Esophagus muscularis mucosa (tissue), 4 donors: ENCODE results near the gene CTDSP1. TPM values are rescaled to one million over a fixed set of nuclear protein-coding genes. Genes with fewer than 3 reads are reported as not detected.

ENCODE experiments used
- DNase-seq: peaks from one replicate; pipeline ENCODE4 v3.0.0-alpha.2; 2017; ENCODE audit errors: extremely low spot score
- H3K27ac ChIP-seq, 4 donors: fragments of 200-600 bp; sonication (generic); replicated peaks in 1 of 4; 1 replicate in 3 of 4; 2 replicates in 1 of 4; pipeline ENCODE4 v1.5.1; 2016 to 2019; ENCODE audit warnings: mild to moderate bottlenecking in 1 of 4
- H3K27me3 ChIP-seq, 4 donors: fragments of 200-600 bp; sonication (generic); one replicate each; pipeline versions ENCODE4 v1.5.1 to v1.6.0; 2016 to 2019
- H3K36me3 ChIP-seq, 4 donors: fragments of 200-600 bp; sonication (generic); one replicate each; pipeline ENCODE4 v1.5.1; 2016 to 2019
- H3K4me1 ChIP-seq, 4 donors: fragments of 200-600 bp; sonication (generic); one replicate each; pipeline ENCODE4 v1.5.1; 2016 to 2019
- H3K4me3 ChIP-seq, 4 donors: fragments of 200-600 bp; sonication (generic); 1 replicate in 2 of 4; 2 replicates in 2 of 4; pipeline ENCODE4 v1.5.1; 2016 to 2019; ENCODE audit warnings: mild to moderate bottlenecking in 4 of 4, moderate library complexity in 1 of 4
- H3K9me3 ChIP-seq, 4 donors: fragments of 200-600 bp; sonication (generic); 1 replicate in 3 of 4; 2 replicates in 1 of 4; pipeline ENCODE4 v1.5.1; 2016 to 2019
- CTCF ChIP-seq, 3 experiments: fragments of 200-600 bp in 2 of 3; fragments of 450-650 bp in 1 of 3; sonication (generic) in 2 of 3; IDR thresholded peaks; one replicate each; pipeline ENCODE4 v1.5.1; 2017 to 2019; ENCODE audit warnings: antibody characterized with exemption in 3 of 3, mild to moderate bottlenecking in 2 of 3, moderate library complexity in 1 of 3
- EP300 ChIP-seq: sonication (generic); formaldehyde crosslinking; IDR thresholded peaks from one replicate; pipeline ENCODE4 v1.6.1; 2017; ENCODE audit warnings: antibody characterized with exemption
- POLR2A ChIP-seq: fragments of 450-650 bp; IDR thresholded peaks from one replicate; pipeline ENCODE4 v1.6.1; 2017; ENCODE audit warnings: antibody characterized with exemption, moderate library complexity, mild to moderate bottlenecking, low read depth
- POLR2AphosphoS5 ChIP-seq, 2 donors: sonication (generic); formaldehyde crosslinking; IDR thresholded peaks; one replicate each; pipeline ENCODE4 v1.6.1; 2017; ENCODE audit warnings: antibody characterized with exemption in 2 of 2
- WGBS: methylation state at CpG from one replicate; pipeline ENCODE4 v1.1.5; 2018; 5-methylcytosine and 5-hydroxymethylcytosine counted together
- intact Hi-C: fragments of 100-400 bp; cut with DNase I; formaldehyde crosslinking; loops from one replicate; pipeline ENCODE4 v1.15.1; 2023
- total RNA-seq, 4 donors: library from RNA; depleted of rRNA; stranded (reverse); fragments of >200 nt; gene quantifications; one replicate each; pipeline versions ENCODE4 v1.1.0 to v1.2.1, GENCODE V29; 2016

CTDSP1 gene
- total RNA-seq, 4 donors from 2014 or later, result 121 to 176 (median 137) TPM

- Histone ChIP-seq H3K36me3 (no peaks in the 10 kb centered on the region), H3K9me3 (no peaks in the 10 kb centered on the region), H3K4me1 (no peaks in the 10 kb centered on the region), H3K27ac (no peak within 1 kb of the TSS), H3K4me3 (no peak within 1 kb of the TSS), H3K27me3 (no peaks in the 10 kb centered on the region)
- no peak for DNase-seq
- intact Hi-C loops, result no loop called here
- no peak for TF ChIP-seq POLR2A
- TF ChIP-seq POLR2AphosphoS5 (IDR thresholded peaks at IDR 0.05), result no peak
- TF ChIP-seq CTCF (IDR thresholded peaks at IDR 0.05), result no peak
- TF ChIP-seq EP300, result no peak
- WGBS, result 82% methylated on average over 7 of the region's 9 CpGs
Observed at GRCh38 chr2:218418717-218419458, 19.2 kb downstream of the CTDSP1 start, which contains the start of gene VIL1. Gene VIL1 (plus strand): TSS chr2:218419123. CDS start chr2:218423779, 4,656 bp downstream.

- no peak overlapping the region for H3K4me3 ChIP-seq
- WGBS, result 100% methylated on average over 1 of the region's 7 CpGs
- H3K27ac ChIP-seq, result no peak overlapping the region
Observed at GRCh38 chr2:218419630-218420216, 20.1 kb downstream of the CTDSP1 start.

GRCh38 chr2:218421027-218421426 lies 21.4 kb downstream of the CTDSP1 start:
- Histone ChIP-seq H3K27ac (no peak overlapping the region), H3K36me3 (no peaks in the 10 kb centered on the region), H3K4me1 (no peaks in the 10 kb centered on the region), H3K27me3 (no peaks in the 10 kb centered on the region), H3K4me3 (no peak overlapping the region), H3K9me3 (no peaks in the 10 kb centered on the region)
- intact Hi-C loops, result no loop called here
- 87% methylated on average over 2 of the region's 2 CpGs for WGBS
- DNase-seq, result no peak
- TF ChIP-seq EP300 (no peak), CTCF (IDR thresholded peaks at IDR 0.05) (no peak), POLR2A (no peak), POLR2AphosphoS5 (IDR thresholded peaks at IDR 0.05) (no peak)

More at GRCh38 chr2:218419630-218420216, 20.1 kb downstream of the CTDSP1 start:
- Histone ChIP-seq H3K9me3 (no peaks in the 10 kb centered on the region), H3K27me3 (no peaks in the 10 kb centered on the region), H3K36me3 (no peaks in the 10 kb centered on the region), H3K4me1 (no peaks in the 10 kb centered on the region)
- TF ChIP-seq CTCF (IDR thresholded peaks at IDR 0.05), result no peak
- TF ChIP-seq POLR2AphosphoS5 (IDR thresholded peaks at IDR 0.05), result no peak
- no peak for TF ChIP-seq EP300
- TF ChIP-seq POLR2A, result no peak
- DNase-seq, result no peak
- intact Hi-C loops, result no loop called here

- Histone ChIP-seq H3K4me1 (no peaks in the 10 kb centered on the region), H3K27me3 (no peaks in the 10 kb centered on the region), H3K9me3 (no peaks in the 10 kb centered on the region), H3K36me3 (no peaks in the 10 kb centered on the region), H3K27ac (no peak overlapping the region), H3K4me3 (no peak overlapping the region)
- intact Hi-C loops, result no loop called here
- TF ChIP-seq POLR2A, result no peak
- no peak for TF ChIP-seq POLR2AphosphoS5 (IDR thresholded peaks at IDR 0.05)
- TF ChIP-seq CTCF (IDR thresholded peaks at IDR 0.05), result no peak
- no peak for TF ChIP-seq EP300
- no peak for DNase-seq
- 87% methylated on average over 5 of the region's 9 CpGs for WGBS
Observed at GRCh38 chr2:218422403-218423086, 22.9 kb downstream of the CTDSP1 start.
